DND-41 (cell line): ENCODE results near the gene SPATA12.

Experiments used
- ATAC-seq: fragments of 200-7000 bp; cut with Tn5 transposase; 3 replicates; pipeline ENCODE4 v1.9.1; 2021; ENCODE audit warnings: low read depth; ENCODE audit not compliant: insufficient read depth
- DNase-seq: peaks from one replicate; pipeline ENCODE4 v3.0.0-alpha.2; 2020
- H2AFZ ChIP-seq: 2 replicates; pipeline ENCODE4 v1.6.0; 2012; ENCODE audit warnings: low read depth, low read length
- H3K27ac ChIP-seq: 2 replicates; pipeline ENCODE4 v1.5.1; 2012; ENCODE audit warnings: low read length, inconsistent platforms
- H3K27me3 ChIP-seq: fragments of 200-600 bp; sonication (generic); 2 replicates; pipeline ENCODE4 v1.6.0; 2012; ENCODE audit warnings: low read length, mild to moderate bottlenecking, inconsistent platforms; ENCODE audit not compliant: insufficient read depth, poor library complexity
- H3K36me3 ChIP-seq: 2 replicates; pipeline ENCODE4 v1.5.1; 2012; ENCODE audit warnings: low read length, inconsistent platforms; ENCODE audit not compliant: insufficient read depth
- H3K4me1 ChIP-seq: 2 replicates; pipeline ENCODE4 v1.5.1; 2012; ENCODE audit warnings: mild to moderate bottlenecking, low read length; ENCODE audit not compliant: insufficient read depth
- H3K4me2 ChIP-seq: 2 replicates; pipeline ENCODE4 v1.6.0; 2012; ENCODE audit warnings: mild to moderate bottlenecking, moderate library complexity, low read length, inconsistent platforms; ENCODE audit not compliant: insufficient read depth
- H3K4me3 ChIP-seq, 2 experiments: fragments of 200-600 bp in 1 of 2; shearing (Covaris generic) in 1 of 2; 2 replicates each; pipeline ENCODE4 v1.5.1; 2012 to 2016; ENCODE audit warnings: inconsistent platforms in 2 of 2, low read length in 2 of 2, mild to moderate bottlenecking in 2 of 2, low read depth in 1 of 2, moderate library complexity in 1 of 2
- H3K79me2 ChIP-seq: 2 replicates; pipeline ENCODE4 v1.6.0; 2012; ENCODE audit warnings: low read length, inconsistent platforms; ENCODE audit not compliant: insufficient read depth
- H3K9ac ChIP-seq: 2 replicates; pipeline ENCODE4 v1.6.0; 2012; ENCODE audit warnings: low read depth, mild to moderate bottlenecking, inconsistent platforms, low read length, moderate library complexity
- H3K9me3 ChIP-seq: 2 replicates; pipeline ENCODE4 v1.5.1; 2012; ENCODE audit warnings: low read length, moderate library complexity, mild to moderate bottlenecking, inconsistent platforms; ENCODE audit not compliant: insufficient read depth, severe bottlenecking
- H4K20me1 ChIP-seq: 2 replicates; pipeline ENCODE4 v1.6.0; 2012; ENCODE audit warnings: low read length; ENCODE audit not compliant: insufficient read depth
- EZH2 ChIP-seq: IDR thresholded peaks from 3 replicates; pipeline ENCODE4 v1.6.1; 2012; ENCODE audit warnings: borderline replicate concordance, low read depth, mild to moderate bottlenecking, moderate library complexity, low read length, inconsistent platforms; ENCODE audit not compliant: severe bottlenecking
- TF ChIP-seq, protein P1 (sequence below): IDR thresholded peaks from 2 replicates; pipeline ENCODE4 v1.5.1; 2012; ENCODE audit warnings: borderline replicate concordance, low read length, moderate library complexity, mild to moderate bottlenecking; ENCODE audit not compliant: poor library complexity, severe bottlenecking; ENCODE audit errors: extremely low read depth

Gene SPATA12

DNA sequence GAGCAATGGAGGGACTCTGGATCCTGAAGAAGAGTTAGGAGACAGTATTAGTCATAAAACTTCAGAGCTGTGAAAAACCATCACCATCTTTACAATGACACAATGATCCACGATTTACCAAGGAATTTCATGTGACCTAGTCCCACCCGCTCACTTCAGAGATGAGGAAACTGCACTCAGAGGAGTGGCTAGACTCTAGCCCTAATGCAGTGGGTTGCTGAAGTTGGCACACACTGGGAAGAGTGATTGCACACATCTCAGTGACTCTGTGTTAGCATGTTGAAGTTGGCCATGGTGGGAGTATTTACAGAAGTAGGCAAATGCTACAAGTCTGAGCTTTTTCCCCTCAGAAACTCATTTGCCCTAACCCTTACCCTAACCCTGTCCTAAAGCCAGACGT lies 35.2 kb upstream of the SPATA12 start:
- Histone ChIP-seq H3K36me3 (no peaks in the 10 kb centered on the region), H3K27ac (no peak overlapping the region), H3K4me2 (no peak overlapping the region), H3K79me2 (no peaks in the 10 kb centered on the region), H3K9me3 (no peaks in the 10 kb centered on the region), H3K9ac (no peak overlapping the region), H3K4me1 (no peaks in the 10 kb centered on the region), H3K27me3 (peaks cover 4% of the 10 kb centered on the region), H4K20me1 (no peaks in the 10 kb centered on the region), H3K4me3 (no peak overlapping the region), H2AFZ (no peak overlapping the region)
- ATAC-seq (no peak), DNase-seq (no peak)
- TF ChIP-seq, protein P1, sequence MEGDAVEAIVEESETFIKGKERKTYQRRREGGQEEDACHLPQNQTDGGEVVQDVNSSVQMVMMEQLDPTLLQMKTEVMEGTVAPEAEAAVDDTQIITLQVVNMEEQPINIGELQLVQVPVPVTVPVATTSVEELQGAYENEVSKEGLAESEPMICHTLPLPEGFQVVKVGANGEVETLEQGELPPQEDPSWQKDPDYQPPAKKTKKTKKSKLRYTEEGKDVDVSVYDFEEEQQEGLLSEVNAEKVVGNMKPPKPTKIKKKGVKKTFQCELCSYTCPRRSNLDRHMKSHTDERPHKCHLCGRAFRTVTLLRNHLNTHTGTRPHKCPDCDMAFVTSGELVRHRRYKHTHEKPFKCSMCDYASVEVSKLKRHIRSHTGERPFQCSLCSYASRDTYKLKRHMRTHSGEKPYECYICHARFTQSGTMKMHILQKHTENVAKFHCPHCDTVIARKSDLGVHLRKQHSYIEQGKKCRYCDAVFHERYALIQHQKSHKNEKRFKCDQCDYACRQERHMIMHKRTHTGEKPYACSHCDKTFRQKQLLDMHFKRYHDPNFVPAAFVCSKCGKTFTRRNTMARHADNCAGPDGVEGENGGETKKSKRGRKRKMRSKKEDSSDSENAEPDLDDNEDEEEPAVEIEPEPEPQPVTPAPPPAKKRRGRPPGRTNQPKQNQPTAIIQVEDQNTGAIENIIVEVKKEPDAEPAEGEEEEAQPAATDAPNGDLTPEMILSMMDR, result no peak
- no peak for TF ChIP-seq EZH2

DNA sequence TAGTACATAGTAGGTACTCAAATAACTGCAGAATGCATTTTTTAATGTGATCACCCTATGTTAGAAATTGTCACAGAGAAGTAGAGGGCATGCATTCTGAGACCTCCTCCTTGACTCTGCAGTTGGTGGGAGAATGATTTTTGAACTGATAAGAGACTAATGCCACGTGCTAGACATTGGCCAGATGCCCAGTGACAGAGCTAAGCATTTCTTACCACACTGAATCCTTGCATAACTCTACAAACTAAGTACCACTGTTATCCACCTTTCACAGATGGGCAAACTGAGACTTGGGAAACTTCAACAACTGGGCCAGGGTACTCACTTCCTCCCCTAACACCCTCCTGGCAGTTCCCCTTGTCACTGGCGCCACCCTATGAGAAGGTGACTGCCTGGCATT lies 33.5 kb upstream of the SPATA12 start:
- no peak for TF ChIP-seq EZH2
- TF ChIP-seq, protein P1, result no peak
- no peak overlapping the region for H2AFZ ChIP-seq
- no peaks in the 10 kb centered on the region for H4K20me1 ChIP-seq
- H3K27me3 ChIP-seq, result peaks cover 5% of the 10 kb centered on the region
- H3K9ac ChIP-seq, result no peak overlapping the region
- H3K9me3 ChIP-seq, result no peaks in the 10 kb centered on the region
- no peaks in the 10 kb centered on the region for H3K36me3 ChIP-seq
- H3K27ac ChIP-seq, result no peak overlapping the region
- H3K79me2 ChIP-seq, result no peaks in the 10 kb centered on the region
- H3K4me1 ChIP-seq, result no peaks in the 10 kb centered on the region
- ATAC-seq (no peak), DNase-seq (peak; percentile 17)
- no peak overlapping the region for H3K4me2 ChIP-seq
- no peak overlapping the region for H3K4me3 ChIP-seq

DNA sequence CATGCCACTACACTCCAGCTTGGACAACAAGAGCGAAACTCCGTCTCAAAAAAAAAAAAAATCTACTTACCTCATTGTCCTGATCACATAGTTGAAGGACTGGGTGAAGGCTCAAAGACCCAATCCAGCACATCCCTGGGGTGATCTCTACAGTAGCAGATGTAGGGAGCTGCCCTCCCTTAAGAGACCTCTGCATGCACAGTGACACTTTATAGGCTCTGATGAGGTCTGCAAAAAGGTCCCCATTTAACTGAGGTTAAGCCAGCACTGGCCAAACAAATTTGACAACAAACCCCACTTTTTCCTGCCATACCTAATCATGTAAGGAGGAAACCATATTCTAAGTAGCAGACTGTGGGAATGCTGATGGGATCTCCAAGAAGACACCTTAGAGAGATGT lies 31.1 kb upstream of the SPATA12 start:
- H3K36me3 ChIP-seq, result no peaks in the 10 kb centered on the region
- no peak overlapping the region for H3K9ac ChIP-seq
- no peaks in the 10 kb centered on the region for H3K79me2 ChIP-seq
- peaks cover 13% of the 10 kb centered on the region for H3K27me3 ChIP-seq
- H3K27ac ChIP-seq, result no peak overlapping the region
- no peak overlapping the region for H2AFZ ChIP-seq
- ATAC-seq, result no peak
- H4K20me1 ChIP-seq, result no peaks in the 10 kb centered on the region
- H3K4me3 ChIP-seq, result no peak overlapping the region
- H3K4me1 ChIP-seq, result no peaks in the 10 kb centered on the region
- TF ChIP-seq, protein P1, result no peak
- TF ChIP-seq EZH2, result no peak
- DNase-seq, result no peak
- no peak overlapping the region for H3K4me2 ChIP-seq
- H3K9me3 ChIP-seq, result no peaks in the 10 kb centered on the region

DNA sequence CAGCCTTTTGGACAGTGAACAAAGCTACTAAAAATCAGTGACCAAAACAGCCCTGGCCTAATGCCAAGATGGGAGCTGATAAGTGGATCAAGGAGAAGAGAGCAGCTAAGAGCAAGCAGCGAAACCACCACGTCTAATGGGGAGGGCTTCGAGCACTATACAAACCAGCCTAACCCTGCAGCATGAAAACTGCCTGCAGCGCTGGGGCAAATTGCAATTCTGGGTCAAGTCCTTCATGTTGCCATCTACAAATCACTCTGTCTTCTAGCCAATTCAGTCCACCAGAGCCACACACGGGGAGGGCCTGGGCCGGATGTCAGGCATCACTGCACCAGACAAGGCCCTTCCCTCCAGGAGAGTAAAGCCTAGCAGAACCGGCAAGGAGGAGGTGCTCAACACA lies 30.5 kb upstream of the SPATA12 start:
- ATAC-seq (no peak), DNase-seq (no peak)
- Histone ChIP-seq H2AFZ (no peak overlapping the region), H3K4me2 (no peak overlapping the region), H3K79me2 (no peaks in the 10 kb centered on the region), H3K27ac (no peak overlapping the region), H4K20me1 (no peaks in the 10 kb centered on the region), H3K4me3 (no peak overlapping the region), H3K9me3 (no peaks in the 10 kb centered on the region), H3K27me3 (peaks cover 13% of the 10 kb centered on the region), H3K4me1 (no peaks in the 10 kb centered on the region), H3K9ac (no peak overlapping the region), H3K36me3 (no peaks in the 10 kb centered on the region)
- TF ChIP-seq, protein P1, result no peak
- TF ChIP-seq EZH2, result no peak
